K562 (cell line): ENCODE results near the gene LRP1B. TPM values are rescaled to one million over a fixed set of nuclear protein-coding genes. Genes with fewer than 3 reads are reported as not detected.
A peak's percentile ranks its signal among the peaks of the same experiment; 100 is the strongest.

Experiments
- ATAC-seq: fragments of 200-7000 bp; cut with Tn5 transposase; 3 replicates; pipeline ENCODE4 v1.9.1; 2020; ENCODE audit warnings: moderate library complexity
- BruUV-seq: library from RNA; stranded (reverse); fragments of 400-500 nt; replicated peaks from 2 replicates; lab custom pipeline; 2021; lab: Mats Ljungman, UMichigan
- CTCF ChIA-PET: fragments of 300-600 bp; formaldehyde crosslinking; extraction: SDS; loops from one replicate; lab custom pipeline; 2021; ENCODE audit warnings: low intra/inter-chr PET ratio; lab: Yijun Ruan, JAX
- POLR2A ChIA-PET: fragments of 300-600, 350-650 bp; sonication (Branson Sonifier 250); formaldehyde crosslinking; extraction: SDS; loops from one replicate; lab custom pipeline; 2021; ENCODE audit warnings: antibody characterized with exemption, inconsistent platforms; lab: Yijun Ruan, JAX
- DNase-seq, 4 experiments: peaks; one replicate each; pipeline versions ENCODE4 v3.0.0 to v3.0.0-alpha.2; 2011 to 2018; ENCODE audit warnings: low spot score in 3 of 4, mixed read lengths in 3 of 4; ENCODE audit errors: extremely low read depth in 1 of 4
- FAIRE-seq: peaks from 2 replicates; lab custom pipeline; 2011; peaks lifted over from hg19 to GRCh38; lab: Jason Lieb, UNC
- H2AFZ ChIP-seq: 2 replicates; pipeline ENCODE4 v1.6.0; 2011; ENCODE audit warnings: low read depth, low read length, control low read depth, inconsistent platforms
- H3K27ac ChIP-seq: fragments of 200-600 bp; 3 replicates; pipeline ENCODE4 v1.8.0; 2011; ENCODE audit warnings: low read depth, mild to moderate bottlenecking, control low read depth, inconsistent platforms, low read length, moderate library complexity, mixed read lengths; ENCODE audit errors: extremely low read depth
- H3K27me3 ChIP-seq, 2 experiments: fragments of 300-600 bp in 1 of 2; 2 replicates in 1 of 2; 3 replicates in 1 of 2; pipeline versions ENCODE4 v1.6.0 to v1.8.0; 2011; ENCODE audit warnings: inconsistent platforms in 2 of 2, low read length in 2 of 2, mild to moderate bottlenecking in 1 of 2, mixed read lengths in 1 of 2, moderate library complexity in 1 of 2; ENCODE audit not compliant: control insufficient read depth in 2 of 2, insufficient read depth in 2 of 2
- H3K36me3 ChIP-seq: fragments of 300-600 bp; 3 replicates; pipeline ENCODE4 v1.8.0; 2011; ENCODE audit warnings: mild to moderate bottlenecking, low read length, inconsistent platforms; ENCODE audit not compliant: control insufficient read depth, insufficient read depth
- H3K4me1 ChIP-seq, 2 experiments: fragments of 200-600 bp in 1 of 2; replicated peaks in 1 of 2; 2 replicates in 1 of 2; 3 replicates in 1 of 2; pipeline versions ENCODE4 v1.5.1 to v1.8.0; 2011; ENCODE audit warnings: inconsistent platforms in 2 of 2, low read length in 2 of 2, mild to moderate bottlenecking in 1 of 2, mixed read lengths in 1 of 2, moderate library complexity in 1 of 2; ENCODE audit not compliant: control insufficient read depth in 2 of 2, insufficient read depth in 2 of 2
- H3K4me2 ChIP-seq: 2 replicates; pipeline ENCODE4 v1.6.1; 2011; ENCODE audit warnings: low read length, control low read depth, inconsistent platforms, mixed read lengths; ENCODE audit not compliant: insufficient read depth
- H3K4me3 ChIP-seq: fragments of 200-600 bp; sonication (generic), shearing (Covaris generic); 2 replicates; pipeline ENCODE4 v1.5.1; 2016; ENCODE audit warnings: control low read depth, inconsistent platforms
- H3K79me2 ChIP-seq: fragments of 200-600 bp; 3 replicates; pipeline ENCODE4 v1.8.0; 2011; ENCODE audit warnings: low read length, inconsistent platforms; ENCODE audit not compliant: control insufficient read depth, insufficient read depth
- H3K9ac ChIP-seq, 2 experiments: 2 replicates each; pipeline versions ENCODE4 v1.6.0 to v1.6.1; 2011; ENCODE audit warnings: low read depth in 2 of 2, low read length in 2 of 2, control low read depth in 1 of 2, inconsistent platforms in 1 of 2, mild to moderate bottlenecking in 1 of 2, mixed read lengths in 1 of 2; ENCODE audit not compliant: insufficient read depth in 1 of 2
- H3K9me1 ChIP-seq: one replicate; pipeline ENCODE4 v1.6.0; 2011; ENCODE audit warnings: inconsistent platforms, mild to moderate bottlenecking, low read length, moderate library complexity; ENCODE audit not compliant: control insufficient read depth, insufficient read depth
- H3K9me3 ChIP-seq: replicated peaks from 2 replicates; pipeline ENCODE4 v1.5.1; 2011; ENCODE audit warnings: low read depth, low read length, inconsistent platforms; ENCODE audit not compliant: control insufficient read depth, insufficient read depth
- H4K20me1 ChIP-seq: replicated peaks from 2 replicates; pipeline ENCODE4 v1.6.1; 2011; ENCODE audit warnings: low read length, inconsistent platforms, mixed read lengths; ENCODE audit not compliant: control insufficient read depth, insufficient read depth
- CREB3 ChIP-seq: fragments of 450-650 bp; conservative IDR thresholded peaks from 2 replicates; pipeline ENCODE4 v1.6.1; 2016; ENCODE audit warnings: missing genetic modification characterization, low read depth, mild to moderate bottlenecking, missing compliant biosample characterization, moderate library complexity
- E4F1 ChIP-seq: fragments of 250-450 bp; sonication (Bioruptor Pico); IDR thresholded peaks from 2 replicates; pipeline ENCODE4 v1.5.0; 2021; ENCODE audit warnings: mild to moderate bottlenecking, borderline replicate concordance
- L3MBTL2 ChIP-seq: fragments of 450-650 bp; IDR thresholded peaks from 2 replicates; pipeline ENCODE4 v1.6.1; 2016; ENCODE audit warnings: mild to moderate bottlenecking, moderate library complexity
- MAFF ChIP-seq: IDR thresholded peaks from 2 replicates; pipeline ENCODE4 v1.6.1; 2012; ENCODE audit warnings: low read length, improper control_type of control experiment
- SOX6 ChIP-seq: fragments of 450-650 bp; IDR thresholded peaks from 2 replicates; pipeline ENCODE4 v1.6.1; 2014; ENCODE audit warnings: mild to moderate bottlenecking
- ZNF316 ChIP-seq: fragments of 450-650 bp; IDR thresholded peaks from 2 replicates; pipeline ENCODE4 v1.6.1; 2016
- ZNF318 ChIP-seq, 2 experiments: fragments of 450-650 bp; IDR thresholded peaks; 2 replicates each; pipeline ENCODE4 v1.6.1; 2016; ENCODE audit warnings: mild to moderate bottlenecking in 2 of 2, borderline replicate concordance in 1 of 2, low read depth in 1 of 2, moderate library complexity in 1 of 2
- ZNF668 ChIP-seq: fragments of 250-450 bp; sonication (Bioruptor Pico); IDR thresholded peaks from 2 replicates; pipeline ENCODE4 v1.8.0; 2022; ENCODE audit warnings: mild to moderate bottlenecking, inconsistent platforms
- WGBS: fragments of 100-300 bp; shearing (Covaris generic); methylation state at CpG from one replicate; pipeline ENCODE4 v1.1.6; 2016; ENCODE audit warnings: low coverage, mixed read lengths; ENCODE audit not compliant: insufficient coverage; ENCODE audit errors: missing lambda C conversion rate; 5-methylcytosine and 5-hydroxymethylcytosine counted together
- in situ Hi-C: fragments of 300-500 bp; cut with MboI; formaldehyde crosslinking; loops from 4 replicates; pipeline ENCODE4 v1.15.0; 2018; ENCODE audit warnings: inconsistent platforms, mixed read lengths
- intact Hi-C: fragments of 100-400 bp; cut with micrococcal nuclease; formaldehyde crosslinking; loops from 2 replicates; pipeline ENCODE4 v1.14.2; 2022
- polyA plus RNA-seq, 8 experiments: library from polyadenylated mRNA; depleted of rRNA in 4 of 8; stranded (reverse) in 5 of 8; unstranded in 3 of 8; fragments of >200 nt; fragmentation: Nextera tagmentation in 2 of 8; fragmentation: Illumina TruSeq in 1 of 8; extraction: Ambion mirVana in 2 of 8; extraction: Trizol in 1 of 8; gene quantifications; 2 replicates each; pipeline versions ENCODE4 v1.2.1 to v1.2.3, GENCODE V29; 2011 to 2014; ENCODE audit warnings: inconsistent platforms in 1 of 8, missing spikeins in 1 of 8
- total RNA-seq, 7 experiments: library from RNA; depleted of rRNA in 6 of 7; stranded (reverse); fragments of >200 nt in 6 of 7; fragmentation: Illumina TruSeq in 2 of 7; extraction: Trizol in 2 of 7; gene quantifications; 2 replicates each; pipeline versions ENCODE4 v1.2.1 to v1.2.3, GENCODE V29; 2011 to 2021; ENCODE audit warnings: low replicate concordance in 1 of 7
- TF ChIP-seq, protein P1 (sequence below): fragments of 250-450 bp; sonication (Bioruptor Pico); IDR thresholded peaks from 2 replicates; pipeline ENCODE4 v1.5.0; 2022; ENCODE audit warnings: mild to moderate bottlenecking

LRP1B gene
- total and polyA plus RNA-seq, 9 of the 15 experiments (the other 6 are each of a cell fraction or from before 2014, with no cell fraction given) = not detected

- no peaks in the 10 kb centered on the region for H3K4me1 ChIP-seq
- H3K79me2 ChIP-seq = no peaks in the 10 kb centered on the region
- H4K20me1 ChIP-seq = no peaks in the 10 kb centered on the region
- no peaks in the 10 kb centered on the region for H3K27me3 ChIP-seq
- no peak for DNase-seq
- intact Hi-C loops (no loop called here), in situ Hi-C loops (no loop called here)
- no peak overlapping the region for H2AFZ ChIP-seq
- H3K9ac ChIP-seq = no peak overlapping the region
- H3K4me2 ChIP-seq = no peak overlapping the region
- BruUV-seq = no TSS peak
- H3K36me3 ChIP-seq = no peaks in the 10 kb centered on the region
- no peak for FAIRE-seq
- H3K4me3 ChIP-seq = no peak overlapping the region
- ChIA-PET POLR2A (no interaction called here), CTCF (no interaction called here)
- no peak overlapping the region for H3K27ac ChIP-seq
- ATAC-seq = no peak
- H3K9me3 ChIP-seq = no peaks in the 10 kb centered on the region
- no peaks in the 10 kb centered on the region for H3K9me1 ChIP-seq
- 6% methylated on average over 2 of the region's 2 CpGs for WGBS
- TF ChIP-seq L3MBTL2 (no peak), SOX6 (no peak), E4F1 (CRISPR knock-in tag) (no peak), ZNF318 (IDR thresholded peaks at IDR 0.05; ENCODE audit: borderline replicate concordance in 1 of 2, low read depth in 1 of 2) (no peak), ZNF668 (CRISPR knock-in tag) (no peak), ZNF316 (peak; percentile 87), CREB3 (tag) (no peak), MAFF (peak; percentile 61; the same call in 1 of the 2 replicates)
- TF ChIP-seq, protein P1, sequence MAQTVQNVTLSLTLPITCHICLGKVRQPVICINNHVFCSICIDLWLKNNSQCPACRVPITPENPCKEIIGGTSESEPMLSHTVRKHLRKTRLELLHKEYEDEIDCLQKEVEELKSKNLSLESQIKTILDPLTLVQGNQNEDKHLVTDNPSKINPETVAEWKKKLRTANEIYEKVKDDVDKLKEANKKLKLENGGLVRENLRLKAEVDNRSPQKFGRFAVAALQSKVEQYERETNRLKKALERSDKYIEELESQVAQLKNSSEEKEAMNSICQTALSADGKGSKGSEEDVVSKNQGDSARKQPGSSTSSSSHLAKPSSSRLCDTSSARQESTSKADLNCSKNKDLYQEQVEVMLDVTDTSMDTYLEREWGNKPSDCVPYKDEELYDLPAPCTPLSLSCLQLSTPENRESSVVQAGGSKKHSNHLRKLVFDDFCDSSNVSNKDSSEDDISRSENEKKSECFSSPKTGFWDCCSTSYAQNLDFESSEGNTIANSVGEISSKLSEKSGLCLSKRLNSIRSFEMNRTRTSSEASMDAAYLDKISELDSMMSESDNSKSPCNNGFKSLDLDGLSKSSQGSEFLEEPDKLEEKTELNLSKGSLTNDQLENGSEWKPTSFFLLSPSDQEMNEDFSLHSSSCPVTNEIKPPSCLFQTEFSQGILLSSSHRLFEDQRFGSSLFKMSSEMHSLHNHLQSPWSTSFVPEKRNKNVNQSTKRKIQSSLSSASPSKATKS (CRISPR knock-in tag) = no peak
Observed at GRCh38 chr2:140288213-140288612, 1842.6 kb downstream of the LRP1B start.
